ENCODE data around the gene SDK2. TPM values are rescaled to one million over a fixed set of nuclear protein-coding genes. Genes with fewer than 3 reads are reported as not detected.
A peak's percentile ranks its signal among the peaks of the same experiment; 100 is the strongest.

The SDK2 gene
- total RNA-seq, 1 donor from 2014 or later: 31.2 TPM

- no peak for TF ChIP-seq CTCF (conservative IDR thresholded peaks at IDR 0.05)
- peak overlapping the region; percentile 44 for H3K4me3 Mint-ChIP-seq
- H3K27me3 Mint-ChIP-seq (ENCODE audit: low read depth): no peaks in the 10 kb centered on the region
- DNase-seq (ENCODE audit: low read depth, low spot score): no peak
- H3K9me3 Mint-ChIP-seq: no peaks in the 10 kb centered on the region
- no peaks in the 10 kb centered on the region for H3K36me3 Mint-ChIP-seq (ENCODE audit: low read depth)
- no peak overlapping the region for H3K27ac Mint-ChIP-seq (ENCODE audit: unreplicated experiment)
- H3K4me1 Mint-ChIP-seq: peaks cover 67% of the 10 kb centered on the region
These were observed 296.9 kb downstream of the SDK2 start for GRCh38 chr17:73347351-73347750.

- TF ChIP-seq CTCF (conservative IDR thresholded peaks at IDR 0.05): no peak
- no peaks in the 10 kb centered on the region for H3K9me3 Mint-ChIP-seq
- H3K4me3 Mint-ChIP-seq: no peak overlapping the region
- no peaks in the 10 kb centered on the region for H3K36me3 Mint-ChIP-seq (ENCODE audit: low read depth)
- no peak for DNase-seq (ENCODE audit: low read depth, low spot score)
- H3K4me1 Mint-ChIP-seq: peaks cover 71% of the 10 kb centered on the region
- no peaks in the 10 kb centered on the region for H3K27me3 Mint-ChIP-seq (ENCODE audit: low read depth)
- H3K27ac Mint-ChIP-seq (ENCODE audit: unreplicated experiment): no peak overlapping the region
These were observed 297.6 kb downstream of the SDK2 start for GRCh38 chr17:73346501-73347162.

GRCh38 chr17:73343739-73344454 is 300.3 kb downstream of the SDK2 start:
- Mint-ChIP-seq H3K36me3 (ENCODE audit: low read depth) (no peaks in the 10 kb centered on the region), H3K4me3 (peak overlapping the region; percentile 75), H3K27me3 (ENCODE audit: low read depth) (no peaks in the 10 kb centered on the region), H3K4me1 (peaks cover 71% of the 10 kb centered on the region), H3K27ac (ENCODE audit: unreplicated experiment) (peak overlapping the region; percentile 97), H3K9me3 (no peaks in the 10 kb centered on the region)
- no peak for TF ChIP-seq CTCF (conservative IDR thresholded peaks at IDR 0.05)
- DNase-seq (ENCODE audit: low read depth, low spot score): no peak

- Mint-ChIP-seq H3K27ac (ENCODE audit: unreplicated experiment) (peak overlapping the region; percentile 97), H3K4me3 (peak overlapping the region; percentile 75), H3K27me3 (ENCODE audit: low read depth) (no peaks in the 10 kb centered on the region), H3K4me1 (peaks cover 71% of the 10 kb centered on the region), H3K9me3 (no peaks in the 10 kb centered on the region), H3K36me3 (ENCODE audit: low read depth) (no peaks in the 10 kb centered on the region)
- TF ChIP-seq CTCF (conservative IDR thresholded peaks at IDR 0.05): no peak
- peak; percentile 73 for DNase-seq (ENCODE audit: low read depth, low spot score)
These were observed 301.0 kb downstream of the SDK2 start for GRCh38 chr17:73343168-73343634.

GRCh38 chr17:73342541-73343167 is 301.6 kb downstream of the SDK2 start:
- H3K9me3 Mint-ChIP-seq: no peaks in the 10 kb centered on the region
- peak overlapping the region; percentile 76 for H3K4me3 Mint-ChIP-seq
- H3K36me3 Mint-ChIP-seq (ENCODE audit: low read depth): no peaks in the 10 kb centered on the region
- no peak for TF ChIP-seq CTCF (conservative IDR thresholded peaks at IDR 0.05)
- no peaks in the 10 kb centered on the region for H3K27me3 Mint-ChIP-seq (ENCODE audit: low read depth)
- H3K27ac Mint-ChIP-seq (ENCODE audit: unreplicated experiment): peak overlapping the region; percentile 97
- H3K4me1 Mint-ChIP-seq: peaks cover 71% of the 10 kb centered on the region
- no peak for DNase-seq (ENCODE audit: low read depth, low spot score)
